IPS DF 6.9 (cell line): ENCODE measurements around the gene RCAN2.

Experiments used
- DNase-seq: peaks from one replicate; pipeline ENCODE4 v3.0.0-alpha.2; 2013; ENCODE audit warnings: low read depth, low spot score
- H3K27ac ChIP-seq: one replicate; pipeline ENCODE4 v1.5.1; 2013; ENCODE audit warnings: low read length, control low read depth
- H3K27me3 ChIP-seq: 2 replicates; pipeline ENCODE4 v1.6.1; 2013; ENCODE audit warnings: mild to moderate bottlenecking, low read length; ENCODE audit not compliant: control insufficient read depth, insufficient read depth
- H3K36me3 ChIP-seq: 2 replicates; pipeline ENCODE4 v1.6.1; 2013; ENCODE audit warnings: low read length; ENCODE audit not compliant: control insufficient read depth, insufficient read depth
- H3K4me1 ChIP-seq: 2 replicates; pipeline ENCODE4 v1.6.1; 2013; ENCODE audit warnings: low read length; ENCODE audit not compliant: control insufficient read depth, insufficient read depth
- H3K4me3 ChIP-seq: 2 replicates; pipeline ENCODE4 v1.5.1; 2013; ENCODE audit warnings: mild to moderate bottlenecking, low read length
- H3K9me3 ChIP-seq: 2 replicates; pipeline ENCODE4 v1.6.1; 2013; ENCODE audit warnings: low read length, inconsistent platforms; ENCODE audit not compliant: control insufficient read depth, insufficient read depth
- WGBS: extraction: QIAGEN DNeasy Blood & Tissue Kit; methylation state at CpG from one replicate; pipeline ENCODE4 v1.1.7; 2013; ENCODE audit warnings: mixed read lengths, missing lambda C conversion rate; ENCODE audit not compliant: insufficient read length, insufficient coverage; 5-methylcytosine and 5-hydroxymethylcytosine counted together

RCAN2 gene

DNA sequence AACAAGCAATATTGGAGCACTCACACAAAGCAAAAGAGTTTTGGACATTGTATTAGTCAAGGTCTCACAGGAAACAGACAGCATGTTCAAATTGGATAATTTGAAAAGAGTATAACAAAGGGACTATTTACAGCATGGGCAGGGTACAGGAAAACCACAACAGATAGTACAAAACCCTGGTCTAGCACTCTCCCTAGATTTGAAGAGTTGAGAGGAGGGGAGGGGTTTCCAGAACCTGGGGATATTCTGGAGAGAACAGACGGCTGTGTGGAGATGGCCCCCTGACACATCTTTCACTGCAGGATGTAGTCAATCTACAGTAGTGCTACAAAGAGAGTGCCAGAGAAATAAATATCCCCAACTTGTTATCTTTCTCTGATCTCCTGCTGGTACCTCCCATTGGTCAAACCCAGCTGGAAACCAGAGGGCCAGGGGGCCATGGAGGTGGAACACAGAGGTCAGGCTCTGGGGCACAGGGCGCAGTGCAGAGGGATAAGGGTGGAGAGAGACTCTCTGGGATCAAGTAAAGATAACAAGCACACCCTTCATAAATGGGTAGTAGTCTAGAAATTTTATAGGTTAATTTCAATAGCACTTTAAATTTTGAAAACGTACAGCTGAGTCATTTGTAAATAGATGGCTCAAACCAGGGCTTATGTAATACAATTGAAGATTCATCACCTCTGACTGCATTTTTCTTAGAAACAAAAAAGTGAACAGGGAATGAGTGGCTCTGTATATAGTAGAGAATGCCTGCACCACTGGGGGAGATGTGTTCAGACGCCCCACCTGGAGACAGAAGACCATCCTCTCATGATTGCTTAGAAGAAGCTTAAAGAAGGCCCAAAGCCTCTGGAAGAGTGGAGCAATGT lies 25.7 kb downstream of the RCAN2 start:
- Histone ChIP-seq H3K36me3 (no peaks in the 10 kb centered on the region), H3K4me1 (peaks cover 5% of the 10 kb centered on the region; the same call in 1 of the 2 replicates), H3K27me3 (no peaks in the 10 kb centered on the region), H3K4me3 (no peak overlapping the region), H3K9me3 (no peaks in the 10 kb centered on the region), H3K27ac (no peak overlapping the region)
- DNase-seq, result no peak
- WGBS, result no CpG with 5 or more reads among the region's 4 CpGs

DNA sequence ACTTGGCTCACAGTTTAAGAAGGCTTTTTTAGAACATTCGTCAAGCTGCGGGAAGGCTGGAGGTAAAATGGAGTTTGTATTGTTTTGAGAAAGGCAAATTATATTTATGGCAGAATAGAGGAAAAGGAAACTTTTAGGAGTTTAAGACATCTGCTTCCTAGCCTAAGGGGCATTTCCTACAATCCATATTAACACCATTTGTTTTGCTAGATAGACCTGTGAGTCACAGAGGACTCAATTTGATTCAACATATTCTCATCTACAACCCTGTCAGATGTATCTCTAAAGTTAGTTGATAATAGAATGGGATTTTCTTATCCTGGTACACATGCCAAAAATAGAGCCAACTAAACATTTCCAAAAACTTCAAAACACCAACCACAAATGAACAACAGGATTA lies 35.0 kb downstream of the RCAN2 start:
- no peaks in the 10 kb centered on the region for H3K9me3 ChIP-seq
- no CpG with 5 or more reads among the region's 2 CpGs for WGBS
- no peak overlapping the region for H3K4me3 ChIP-seq
- no peaks in the 10 kb centered on the region for H3K27me3 ChIP-seq
- H3K36me3 ChIP-seq, result no peaks in the 10 kb centered on the region
- no peak overlapping the region for H3K27ac ChIP-seq
- no peak for DNase-seq
- H3K4me1 ChIP-seq, result no peaks in the 10 kb centered on the region

GRCh38 chr6:46454691-46455090 lies 36.6 kb downstream of the RCAN2 start:
- no peak overlapping the region for H3K4me3 ChIP-seq
- no peaks in the 10 kb centered on the region for H3K4me1 ChIP-seq
- no peak for DNase-seq
- H3K9me3 ChIP-seq, result no peaks in the 10 kb centered on the region
- H3K36me3 ChIP-seq, result no peaks in the 10 kb centered on the region
- WGBS, result 100% methylated on average over 1 of the region's 1 CpG
- no peak overlapping the region for H3K27ac ChIP-seq
- no peaks in the 10 kb centered on the region for H3K27me3 ChIP-seq

DNA sequence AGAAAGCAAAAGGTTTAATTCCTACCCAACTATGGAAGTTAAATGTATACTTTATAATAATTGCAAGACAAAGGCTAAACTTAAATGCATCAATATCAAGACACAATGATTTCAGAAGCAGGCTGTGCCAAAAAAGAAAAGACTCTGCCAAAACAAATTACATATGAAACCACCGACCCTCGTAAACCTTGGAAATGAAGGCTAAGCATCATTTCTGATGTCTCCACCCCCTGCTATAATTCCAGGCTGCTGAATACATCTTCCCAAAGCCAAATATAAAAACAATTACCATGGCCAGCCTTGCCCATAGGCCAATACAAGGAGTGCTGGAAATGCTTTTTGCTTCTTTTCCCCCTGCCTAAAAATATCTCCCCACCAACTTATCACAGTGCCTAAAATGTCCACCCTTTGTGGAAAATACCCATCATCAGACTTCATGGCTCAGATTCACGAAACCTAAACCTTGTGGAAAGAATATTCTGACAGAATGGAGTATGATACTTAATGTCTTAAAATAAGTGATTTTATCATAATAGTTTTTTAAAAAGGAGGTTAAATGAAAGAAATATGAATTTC lies 37.4 kb downstream of the RCAN2 start:
- no peak for DNase-seq
- H3K4me1 ChIP-seq, result no peaks in the 10 kb centered on the region
- H3K9me3 ChIP-seq, result no peaks in the 10 kb centered on the region
- H3K27ac ChIP-seq, result no peak overlapping the region
- no peaks in the 10 kb centered on the region for H3K36me3 ChIP-seq
- no peak overlapping the region for H3K4me3 ChIP-seq
- no CpG with 5 or more reads among the region's 3 CpGs for WGBS
- no peaks in the 10 kb centered on the region for H3K27me3 ChIP-seq

GRCh38 chr6:46453216-46453615 lies 38.0 kb downstream of the RCAN2 start:
- no peak overlapping the region for H3K4me3 ChIP-seq
- no peaks in the 10 kb centered on the region for H3K27me3 ChIP-seq
- WGBS, result no CpG with 5 or more reads among the region's 4 CpGs
- DNase-seq, result no peak
- H3K4me1 ChIP-seq, result no peaks in the 10 kb centered on the region
- H3K27ac ChIP-seq, result no peak overlapping the region
- no peaks in the 10 kb centered on the region for H3K36me3 ChIP-seq
- no peaks in the 10 kb centered on the region for H3K9me3 ChIP-seq

- no CpG with 5 or more reads among the region's 3 CpGs for WGBS
Measured at GRCh38 chr6:46452312-46452917, 38.8 kb downstream of the RCAN2 start.

GRCh38 chr6:46451343-46451742 lies 39.9 kb downstream of the RCAN2 start:
- Histone ChIP-seq H3K27me3 (no peaks in the 10 kb centered on the region), H3K9me3 (no peaks in the 10 kb centered on the region), H3K27ac (no peak overlapping the region), H3K36me3 (no peaks in the 10 kb centered on the region), H3K4me1 (no peaks in the 10 kb centered on the region), H3K4me3 (no peak overlapping the region)
- no CpG with 5 or more reads among the region's 4 CpGs for WGBS
- no peak for DNase-seq

More at GRCh38 chr6:46452312-46452917, 38.8 kb downstream of the RCAN2 start:
- Histone ChIP-seq H3K4me1 (no peaks in the 10 kb centered on the region), H3K36me3 (no peaks in the 10 kb centered on the region), H3K27me3 (no peaks in the 10 kb centered on the region), H3K27ac (no peak overlapping the region), H3K9me3 (no peaks in the 10 kb centered on the region), H3K4me3 (no peak overlapping the region)
- DNase-seq, result no peak

- Histone ChIP-seq H3K27ac (no peak overlapping the region), H3K4me1 (no peaks in the 10 kb centered on the region), H3K27me3 (no peaks in the 10 kb centered on the region), H3K36me3 (no peaks in the 10 kb centered on the region), H3K4me3 (no peak overlapping the region), H3K9me3 (no peaks in the 10 kb centered on the region)
- no CpG with 5 or more reads among the region's 3 CpGs for WGBS
- DNase-seq, result no peak
Measured at GRCh38 chr6:46444772-46445454, 46.3 kb downstream of the RCAN2 start.

GRCh38 chr6:46443623-46444022 lies 47.6 kb downstream of the RCAN2 start:
- H3K4me1 ChIP-seq, result no peaks in the 10 kb centered on the region
- H3K9me3 ChIP-seq, result no peaks in the 10 kb centered on the region
- H3K36me3 ChIP-seq, result no peaks in the 10 kb centered on the region
- H3K4me3 ChIP-seq, result no peak overlapping the region
- DNase-seq, result no peak
- WGBS, result no CpG with 5 or more reads among the region's 3 CpGs
- no peak overlapping the region for H3K27ac ChIP-seq
- no peaks in the 10 kb centered on the region for H3K27me3 ChIP-seq

DNA sequence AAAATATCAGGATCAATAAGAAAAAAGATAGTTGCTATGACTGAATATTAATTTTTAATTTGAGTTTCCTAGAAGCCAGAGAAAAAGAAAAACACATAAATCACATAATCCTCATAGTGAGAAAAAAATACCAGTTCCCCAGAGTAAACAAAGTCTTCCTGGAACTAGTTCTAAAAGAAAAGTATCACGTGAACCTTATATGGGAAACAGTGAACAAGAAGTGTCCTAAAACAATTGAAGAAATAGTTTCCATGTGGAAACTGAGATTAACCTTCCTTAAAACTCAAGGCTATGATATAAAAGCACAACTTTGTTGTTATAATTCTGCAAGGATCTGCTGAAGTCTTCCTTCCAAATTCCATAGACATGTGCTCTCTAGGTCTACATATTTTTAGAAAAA lies 50.6 kb downstream of the RCAN2 start:
- H3K9me3 ChIP-seq, result no peaks in the 10 kb centered on the region
- DNase-seq, result no peak
- H3K36me3 ChIP-seq, result no peaks in the 10 kb centered on the region
- no peak overlapping the region for H3K4me3 ChIP-seq
- no peaks in the 10 kb centered on the region for H3K27me3 ChIP-seq
- no peak overlapping the region for H3K27ac ChIP-seq
- H3K4me1 ChIP-seq, result no peaks in the 10 kb centered on the region
- WGBS, result no CpG with 5 or more reads among the region's 1 CpG
